DND-41 (cell line): ENCODE results near the gene AMZ2.
"Not testable (repeated sequence)": the region's sequence is repeated elsewhere in the genome, so short reads cannot be mapped to it uniquely, and the experiment has no call there.

ENCODE experiments used
- ATAC-seq: fragments of 200-7000 bp; cut with Tn5 transposase; 3 replicates; pipeline ENCODE4 v1.9.1; 2021; ENCODE audit warnings: low read depth; ENCODE audit not compliant: insufficient read depth
- DNase-seq: peaks from one replicate; pipeline ENCODE4 v3.0.0-alpha.2; 2020
- H2AFZ ChIP-seq: 2 replicates; pipeline ENCODE4 v1.6.0; 2012; ENCODE audit warnings: low read depth, low read length
- H3K27ac ChIP-seq: 2 replicates; pipeline ENCODE4 v1.5.1; 2012; ENCODE audit warnings: low read length, inconsistent platforms
- H3K27me3 ChIP-seq: fragments of 200-600 bp; sonication (generic); 2 replicates; pipeline ENCODE4 v1.6.0; 2012; ENCODE audit warnings: low read length, mild to moderate bottlenecking, inconsistent platforms; ENCODE audit not compliant: insufficient read depth, poor library complexity
- H3K36me3 ChIP-seq: 2 replicates; pipeline ENCODE4 v1.5.1; 2012; ENCODE audit warnings: low read length, inconsistent platforms; ENCODE audit not compliant: insufficient read depth
- H3K4me1 ChIP-seq: 2 replicates; pipeline ENCODE4 v1.5.1; 2012; ENCODE audit warnings: mild to moderate bottlenecking, low read length; ENCODE audit not compliant: insufficient read depth
- H3K4me2 ChIP-seq: 2 replicates; pipeline ENCODE4 v1.6.0; 2012; ENCODE audit warnings: mild to moderate bottlenecking, moderate library complexity, low read length, inconsistent platforms; ENCODE audit not compliant: insufficient read depth
- H3K4me3 ChIP-seq, 2 experiments: fragments of 200-600 bp in 1 of 2; shearing (Covaris generic) in 1 of 2; 2 replicates each; pipeline ENCODE4 v1.5.1; 2012 to 2016; ENCODE audit warnings: inconsistent platforms in 2 of 2, low read length in 2 of 2, mild to moderate bottlenecking in 2 of 2, low read depth in 1 of 2, moderate library complexity in 1 of 2
- H3K79me2 ChIP-seq: 2 replicates; pipeline ENCODE4 v1.6.0; 2012; ENCODE audit warnings: low read length, inconsistent platforms; ENCODE audit not compliant: insufficient read depth
- H3K9ac ChIP-seq: 2 replicates; pipeline ENCODE4 v1.6.0; 2012; ENCODE audit warnings: low read depth, mild to moderate bottlenecking, inconsistent platforms, low read length, moderate library complexity
- H3K9me3 ChIP-seq: 2 replicates; pipeline ENCODE4 v1.5.1; 2012; ENCODE audit warnings: low read length, moderate library complexity, mild to moderate bottlenecking, inconsistent platforms; ENCODE audit not compliant: insufficient read depth, severe bottlenecking
- H4K20me1 ChIP-seq: 2 replicates; pipeline ENCODE4 v1.6.0; 2012; ENCODE audit warnings: low read length; ENCODE audit not compliant: insufficient read depth
- EZH2 ChIP-seq: IDR thresholded peaks from 3 replicates; pipeline ENCODE4 v1.6.1; 2012; ENCODE audit warnings: borderline replicate concordance, low read depth, mild to moderate bottlenecking, moderate library complexity, low read length, inconsistent platforms; ENCODE audit not compliant: severe bottlenecking
- TF ChIP-seq, protein P1 (sequence below): IDR thresholded peaks from 2 replicates; pipeline ENCODE4 v1.5.1; 2012; ENCODE audit warnings: borderline replicate concordance, low read length, moderate library complexity, mild to moderate bottlenecking; ENCODE audit not compliant: poor library complexity, severe bottlenecking; ENCODE audit errors: extremely low read depth

AMZ2 gene

DNA sequence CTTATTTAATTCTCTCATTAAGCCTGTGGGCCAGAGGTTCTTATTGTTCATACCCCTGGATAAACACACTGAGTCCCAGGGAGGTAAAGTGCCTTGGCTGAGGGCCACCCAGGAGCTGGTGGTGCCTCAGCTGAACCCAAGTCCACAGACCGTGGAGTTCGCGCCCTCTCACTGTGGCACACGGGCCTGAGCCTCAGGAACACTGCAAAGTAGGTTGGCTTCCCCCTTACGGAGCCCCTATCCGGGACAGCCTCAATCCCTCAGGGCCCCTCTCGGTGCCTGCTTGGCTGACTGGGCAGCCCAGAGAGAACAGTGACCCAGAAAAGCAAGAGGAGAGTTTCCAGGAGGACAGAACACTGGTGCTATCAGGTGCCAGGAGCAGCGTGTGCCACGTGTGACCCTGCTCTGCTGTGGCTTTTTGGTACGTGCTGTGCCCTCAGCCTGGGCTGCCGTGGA is 12.5 kb upstream of the AMZ2 start:
- not testable (repeated sequence) for H3K4me3 ChIP-seq, DNase-seq, H3K9ac ChIP-seq, H3K79me2 ChIP-seq, H2AFZ ChIP-seq, H3K9me3 ChIP-seq, H4K20me1 ChIP-seq, H3K4me2 ChIP-seq, H3K27me3 ChIP-seq, H3K36me3 ChIP-seq, H3K27ac ChIP-seq, ATAC-seq
- peaks cover 32% of the 10 kb centered on the region for H3K4me1 ChIP-seq

DNA sequence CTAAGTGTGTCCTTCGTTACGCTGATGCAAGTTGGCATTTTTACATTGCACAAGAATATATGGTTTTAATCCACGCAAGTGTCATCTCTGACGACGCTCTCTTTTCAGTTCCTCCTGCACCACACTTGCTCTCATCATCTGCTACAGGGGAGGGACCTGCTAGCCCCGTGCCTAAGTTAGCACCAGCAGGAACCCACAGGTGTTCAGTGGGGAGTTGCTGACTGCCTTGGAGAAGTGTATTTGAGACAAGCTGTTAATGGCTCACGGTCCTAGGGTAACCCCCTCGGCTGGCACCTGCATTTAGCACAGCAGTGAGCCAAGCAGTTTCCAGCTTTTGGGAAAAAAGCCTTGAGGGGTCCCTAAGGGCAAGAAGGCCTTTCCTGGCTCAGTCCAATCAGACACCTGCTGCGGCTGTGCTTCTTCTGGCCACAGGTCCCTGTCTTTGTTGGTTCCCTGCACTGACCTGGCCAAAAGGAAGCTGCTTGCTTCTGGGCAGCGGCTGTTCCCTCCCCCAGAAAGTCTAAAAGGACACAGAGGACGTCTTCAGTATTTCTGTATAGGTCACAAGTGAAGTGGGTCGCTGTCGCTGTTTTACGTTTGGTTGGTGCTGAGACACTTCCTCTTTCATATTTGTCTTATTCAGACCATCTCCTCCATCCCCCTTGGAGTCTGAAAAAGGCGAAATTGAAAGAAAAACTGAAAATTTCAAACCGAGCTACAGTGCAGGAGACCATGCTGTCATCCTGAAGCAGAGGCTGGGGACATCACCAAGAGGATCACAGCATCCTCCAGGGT is 10.3 kb upstream of the AMZ2 start:
- peak; percentile 58 for DNase-seq

DNA sequence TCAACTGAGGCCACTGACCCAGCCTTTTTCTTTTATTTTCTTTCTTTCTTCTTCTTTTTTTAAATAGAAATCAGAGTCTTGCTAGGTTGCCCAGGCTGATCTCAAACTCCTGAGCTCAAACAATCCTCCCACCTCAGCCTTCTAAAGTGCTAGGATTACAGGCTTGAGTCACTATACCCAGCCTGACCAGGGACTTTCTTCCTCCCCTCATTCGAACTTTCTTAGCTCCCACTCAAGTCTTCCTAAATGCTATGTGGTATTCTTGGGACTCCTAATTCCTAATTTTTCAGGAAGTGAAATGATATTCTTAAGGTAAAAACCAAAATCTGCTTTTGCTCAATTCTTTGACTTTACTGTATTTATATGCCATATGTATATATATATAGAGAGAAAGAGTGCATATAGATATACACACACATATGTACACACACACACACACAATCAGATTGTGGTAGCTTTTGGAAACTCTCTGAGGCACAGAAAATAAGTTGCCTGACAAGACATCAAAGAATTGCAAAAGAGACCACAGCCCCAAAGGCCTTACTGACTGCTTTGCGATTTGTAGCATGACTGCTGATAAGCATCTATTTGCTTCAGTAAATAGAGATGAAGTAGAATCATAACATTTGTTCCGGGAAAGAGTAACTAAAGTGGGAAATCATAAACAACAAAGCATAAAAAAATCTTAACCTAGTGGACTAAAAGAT is 9.5 kb upstream of the AMZ2 start:
- Histone ChIP-seq H3K27ac (peak overlapping the region; percentile 84), H3K4me1 (peaks cover 32% of the 10 kb centered on the region), H3K4me2 (peak overlapping the region; percentile 66), H3K79me2 (no peaks in the 10 kb centered on the region), H3K36me3 (no peaks in the 10 kb centered on the region), H3K27me3 (no peaks in the 10 kb centered on the region), H3K9ac (peak overlapping the region; percentile 52), H2AFZ (0 out of 2 replicates have a peak overlapping the region, but pooled peaks have one; percentile 21), H4K20me1 (no peaks in the 10 kb centered on the region), H3K9me3 (no peaks in the 10 kb centered on the region), H3K4me3 (peak overlapping the region in 1 of 2 experiments; percentile 45; a peak in 1 of 4 replicates)
- TF ChIP-seq, protein P1, sequence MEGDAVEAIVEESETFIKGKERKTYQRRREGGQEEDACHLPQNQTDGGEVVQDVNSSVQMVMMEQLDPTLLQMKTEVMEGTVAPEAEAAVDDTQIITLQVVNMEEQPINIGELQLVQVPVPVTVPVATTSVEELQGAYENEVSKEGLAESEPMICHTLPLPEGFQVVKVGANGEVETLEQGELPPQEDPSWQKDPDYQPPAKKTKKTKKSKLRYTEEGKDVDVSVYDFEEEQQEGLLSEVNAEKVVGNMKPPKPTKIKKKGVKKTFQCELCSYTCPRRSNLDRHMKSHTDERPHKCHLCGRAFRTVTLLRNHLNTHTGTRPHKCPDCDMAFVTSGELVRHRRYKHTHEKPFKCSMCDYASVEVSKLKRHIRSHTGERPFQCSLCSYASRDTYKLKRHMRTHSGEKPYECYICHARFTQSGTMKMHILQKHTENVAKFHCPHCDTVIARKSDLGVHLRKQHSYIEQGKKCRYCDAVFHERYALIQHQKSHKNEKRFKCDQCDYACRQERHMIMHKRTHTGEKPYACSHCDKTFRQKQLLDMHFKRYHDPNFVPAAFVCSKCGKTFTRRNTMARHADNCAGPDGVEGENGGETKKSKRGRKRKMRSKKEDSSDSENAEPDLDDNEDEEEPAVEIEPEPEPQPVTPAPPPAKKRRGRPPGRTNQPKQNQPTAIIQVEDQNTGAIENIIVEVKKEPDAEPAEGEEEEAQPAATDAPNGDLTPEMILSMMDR, result no peak
- TF ChIP-seq EZH2, result no peak
- DNase-seq (peak; percentile 64), ATAC-seq (peak; percentile 76)

More for the DNA sequence above, 10.3 kb upstream of the AMZ2 start:
- Histone ChIP-seq H2AFZ (peak overlapping the region; percentile 38), H3K4me1 (peaks cover 32% of the 10 kb centered on the region), H3K4me2 (peak overlapping the region; percentile 66), H3K27ac (peak overlapping the region; percentile 84), H3K9ac (peak overlapping the region; percentile 52), H3K4me3 (peak overlapping the region in 1 of 2 experiments; percentile 45; a peak in 2 of 4 replicates)
- peak; percentile 75 for ATAC-seq
- H3K79me2 ChIP-seq, H3K36me3 ChIP-seq, H3K27me3 ChIP-seq, H4K20me1 ChIP-seq, H3K9me3 ChIP-seq: not testable (repeated sequence)

DNA sequence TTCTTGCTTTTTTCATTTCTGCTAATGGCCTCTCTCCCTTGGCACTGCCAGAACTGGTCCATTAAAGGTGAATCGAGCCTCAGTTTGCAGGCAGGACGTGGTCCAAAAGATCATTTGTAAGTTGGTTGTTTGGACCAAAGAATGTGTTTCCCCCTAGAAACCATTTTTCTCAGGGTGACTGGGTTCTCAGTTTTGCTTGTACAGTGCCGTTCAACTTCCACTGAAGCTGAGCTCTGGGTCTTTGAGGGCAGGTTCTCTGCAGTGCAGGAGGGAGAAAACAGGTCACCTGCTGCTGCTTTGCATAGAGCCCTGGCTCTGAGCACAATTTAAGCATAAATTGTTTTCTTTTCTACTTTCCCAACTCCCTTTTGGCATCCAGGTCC is 9.0 kb upstream of the AMZ2 start:
- peak overlapping the region; percentile 62 for H3K27ac ChIP-seq
- no peak overlapping the region for H3K4me3 ChIP-seq
- H3K4me2 ChIP-seq, result peak overlapping the region; percentile 25

More for the DNA sequence above, 9.0 kb upstream of the AMZ2 start:
- DNase-seq, result peak; percentile 31
- Histone ChIP-seq H3K79me2 (no peaks in the 10 kb centered on the region), H3K27me3 (no peaks in the 10 kb centered on the region), H3K9ac (peak overlapping the region; percentile 16), H3K36me3 (no peaks in the 10 kb centered on the region), H2AFZ (0 out of 2 replicates have a peak overlapping the region, but pooled peaks have one; percentile 21), H4K20me1 (no peaks in the 10 kb centered on the region), H3K9me3 (no peaks in the 10 kb centered on the region), H3K4me1 (peaks cover 32% of the 10 kb centered on the region)
- peak; percentile 36 for ATAC-seq
- TF ChIP-seq, protein P1, result no peak
- no peak for TF ChIP-seq EZH2
